Heart left ventricle (tissue), 16 donors: ENCODE measurements around the gene OR2B2. TPM values are rescaled to one million over a fixed set of nuclear protein-coding genes. Genes with fewer than 3 reads are reported as not detected.

Experiments used
- ATAC-seq, 4 donors: fragments of 200-7000 bp; cut with Tn5 transposase; one replicate each; pipeline ENCODE4 v1.9.1; 2020 to 2022; ENCODE audit warnings: moderate library complexity in 4 of 4, mild to moderate bottlenecking in 3 of 4, moderate number of reproducible peaks in 1 of 4
- DNase-seq, 5 donors: peaks; one replicate each; pipeline ENCODE4 v3.0.0-alpha.2; 2020
- H3K27ac ChIP-seq, 12 donors: fragments of 200-600 bp; sonication (generic) in 4 of 12; one replicate each; pipeline versions ENCODE4 v1.5.0 to v1.8.0; 2016 to 2022; ENCODE audit warnings: mild to moderate bottlenecking in 2 of 12
- H3K27me3 ChIP-seq, 9 donors: fragments of 200-600 bp; sonication (generic) in 2 of 9; one replicate each; pipeline versions ENCODE4 v1.5.1 to v1.8.0; 2016 to 2022; ENCODE audit warnings: mild to moderate bottlenecking in 3 of 9
- H3K36me3 ChIP-seq, 9 donors: fragments of 200-600 bp; sonication (generic) in 2 of 9; one replicate each; pipeline versions ENCODE4 v1.5.0 to v1.8.0; 2018 to 2022; ENCODE audit warnings: mild to moderate bottlenecking in 2 of 9
- H3K4me1 ChIP-seq, 12 donors: fragments of 200-600 bp; sonication (generic) in 4 of 12; one replicate each; pipeline versions ENCODE4 v1.5.0 to v1.8.0; 2016 to 2022; ENCODE audit warnings: mild to moderate bottlenecking in 3 of 12
- H3K4me3 ChIP-seq, 12 donors: fragments of 200-600 bp; sonication (generic) in 4 of 12; one replicate each; pipeline versions ENCODE4 v1.5.0 to v1.8.0; 2017 to 2022; ENCODE audit warnings: mild to moderate bottlenecking in 9 of 12, moderate library complexity in 4 of 12
- H3K9me3 ChIP-seq, 12 donors: fragments of 200-600 bp; sonication (generic) in 4 of 12; one replicate each; pipeline versions ENCODE4 v1.5.0 to v1.8.0; 2016 to 2022; ENCODE audit warnings: mild to moderate bottlenecking in 1 of 12
- CTCF ChIP-seq, 12 donors: fragments of 200-600 bp; sonication (generic) in 4 of 12; IDR thresholded peaks; one replicate each; pipeline versions ENCODE4 v1.5.0 to v1.8.0; 2018 to 2022; ENCODE audit warnings: antibody characterized with exemption in 12 of 12, mild to moderate bottlenecking in 5 of 12
- POLR2A ChIP-seq, 2 donors: fragments of 450-650 bp; IDR thresholded peaks; one replicate each; pipeline ENCODE4 v1.6.1; 2017; ENCODE audit warnings: antibody characterized with exemption in 2 of 2, mild to moderate bottlenecking in 2 of 2, moderate library complexity in 2 of 2
- WGBS, 4 donors: extraction: QIAGEN DNeasy Blood & Tissue Kit in 2 of 4; methylation state at CpG; one replicate each; pipeline versions ENCODE4 v1.1.5 to v1.1.7; 2013 to 2018; 5-methylcytosine and 5-hydroxymethylcytosine counted together
- intact Hi-C, 10 donors: fragments of 100-400 bp; cut with DNase I; formaldehyde crosslinking; loops; one replicate each; pipeline versions ENCODE4 v1.11.1 to v1.14.2; 2022
- polyA plus RNA-seq, 2 donors: library from polyadenylated mRNA; stranded (reverse); fragments of 200-250 nt; gene quantifications; one replicate each; pipeline ENCODE4 v1.2.3, GENCODE V29; 2013
- total RNA-seq, 9 donors: library from RNA; depleted of rRNA in 2 of 9; stranded (reverse); fragments of >200 nt in 2 of 9; fragmentation: NEBNext Ultra II Directional in 3 of 9; extraction: Animal tissue kit (Norgen Biotek cat#: 25700) in 3 of 9; gene quantifications; one replicate each; pipeline versions ENCODE4 v1.1.0 to v1.2.4, GENCODE V29; 2016 to 2023
- donor health status: ischemic (EF 13 %, LVEDD 7.1; RV severe dilation, severe dysfunction).
- donor health status: healthy with polysubstance abuse.
- donor health status: DM: no; HTN: yes; CAD: no.
- donor health status: DM: no; HTN: no; CAD: no.
- donor health status: ischemic (EF 25% LVEDD 6.9; RV normal size, moderate dysfunction).
- donor health status: ischemic (EF 25% LVEDD 5.7; RV mildly dilated, moderate dysfunction).
- donor health status: healthy.
- donor health status: DM: yes; HTN: yes; CAD: no.
- donor health status: ischemic (EF 35%, LVEDD 5.7; RV mildly dilated, moderate dysfunction).
- donor health status: nonischemic (EF 11% LVEDD 7.7; RV severe dilation, severe dysfunction).
- donor health status: DM: yes; HTN: yes; CAD: no.
- donor health status: PGD.
- donor health status: ischemic (EF 29% LVEDD 5.4; RV normal size, mild dysfunction).
- donor health status: nonischemic (EF 23%, LVEDD 6.1; RV moderate dilation, normal function).

Gene OR2B2
- total and polyA plus RNA-seq, 11 donors, result not detected

DNA sequence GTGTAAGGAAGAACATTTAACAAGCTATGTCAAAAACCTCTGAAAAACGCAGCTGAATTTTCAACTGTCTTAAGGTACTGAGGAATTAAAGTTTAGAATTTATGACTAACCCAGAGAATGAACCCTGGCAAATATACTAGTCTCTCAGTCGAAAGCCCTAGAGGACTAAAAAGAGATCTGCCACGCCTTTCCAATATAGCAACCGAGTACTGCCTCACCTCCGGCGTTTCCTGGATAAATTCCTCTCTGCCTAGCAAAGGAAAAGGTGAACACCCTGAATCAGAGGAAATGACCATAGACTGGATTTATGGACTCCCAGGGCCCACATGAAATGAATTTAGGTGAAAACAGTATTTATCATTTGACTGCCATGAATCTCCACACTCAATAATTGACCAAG is 12.0 kb upstream of the OR2B2 start:
- Histone ChIP-seq H3K36me3 (no peaks in the 10 kb centered on the region), H3K4me3 (no peak overlapping the region), H3K27me3 (peaks cover 0 to 13% (median 0%) of the 10 kb centered on the region in 9 donors), H3K27ac (no peak overlapping the region), H3K4me1 (no peaks in the 10 kb centered on the region), H3K9me3 (peaks cover 0 to 4% (median 0%) of the 10 kb centered on the region in 12 donors)
- TF ChIP-seq POLR2A (IDR thresholded peaks at IDR 0.05) (no peak), CTCF (IDR thresholded peaks at IDR 0.05) (no peak)
- DNase-seq (no peak), ATAC-seq (no peak)
- WGBS, 4 donors, result 72 to 82% (median 79%) methylated on average over 6 of the region's 6 CpGs
- intact Hi-C loops, result no loop called here

DNA sequence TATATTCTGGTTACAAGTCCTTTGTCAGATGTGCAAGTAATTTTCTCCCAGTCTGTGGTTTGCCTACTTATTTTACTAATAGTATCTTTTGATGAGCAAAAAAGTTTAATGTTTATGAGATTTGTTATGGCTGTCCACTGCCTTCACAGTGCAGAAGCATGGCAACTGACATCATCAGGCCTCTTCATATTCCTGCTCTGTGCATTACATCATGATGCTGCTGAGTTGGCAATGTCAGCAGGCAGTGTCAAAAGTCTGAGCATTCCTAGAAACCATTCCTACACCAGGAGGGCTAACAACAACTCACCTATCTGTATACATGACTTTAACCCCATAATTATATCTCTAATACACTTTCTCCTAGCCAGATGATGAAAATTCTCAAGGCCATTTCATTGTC is 10.8 kb upstream of the OR2B2 start:
- no peak for DNase-seq
- Histone ChIP-seq H3K27me3 (peaks cover 0 to 22% (median 4%) of the 10 kb centered on the region in 9 donors), H3K27ac (no peak overlapping the region), H3K9me3 (no peaks in the 10 kb centered on the region), H3K4me1 (no peaks in the 10 kb centered on the region), H3K36me3 (no peaks in the 10 kb centered on the region), H3K4me3 (no peak overlapping the region)
- TF ChIP-seq CTCF (IDR thresholded peaks at IDR 0.05) (no peak), POLR2A (IDR thresholded peaks at IDR 0.05) (no peak)
- no peak for ATAC-seq
- intact Hi-C loops, result no loop called here

DNA sequence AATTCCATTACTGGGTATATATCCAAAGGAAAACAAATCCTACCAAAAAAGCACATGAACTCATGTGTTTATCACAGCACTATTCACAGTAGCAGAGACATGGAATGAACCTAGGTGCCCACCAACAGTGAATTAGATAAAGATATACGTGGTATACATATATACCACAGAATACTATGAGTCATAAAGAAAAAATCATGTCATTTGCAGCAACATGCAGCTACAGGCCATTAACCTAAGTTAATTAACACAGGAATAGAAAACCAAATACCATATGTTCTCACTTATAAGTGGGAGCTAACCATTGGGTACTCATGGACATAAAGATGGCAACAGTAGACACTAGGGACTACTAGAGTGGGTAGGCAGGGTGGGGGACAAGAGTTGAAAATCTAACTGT is 4.2 kb downstream of the OR2B2 start:
- Histone ChIP-seq H3K27me3 (no peaks in the 10 kb centered on the region), H3K4me1 (peaks cover 0 to 6% (median 2%) of the 10 kb centered on the region in 12 donors), H3K9me3 (no peaks in the 10 kb centered on the region), H3K27ac (no peak overlapping the region), H3K4me3 (no peak overlapping the region), H3K36me3 (no peaks in the 10 kb centered on the region)
- TF ChIP-seq POLR2A (IDR thresholded peaks at IDR 0.05), result no peak
- no peak for TF ChIP-seq CTCF (IDR thresholded peaks at IDR 0.05)
- WGBS, 4 donors, result 60 to 85% (median 66%) methylated on average over 1 of the region's 1 CpG
- DNase-seq (no peak), ATAC-seq (no peak)
- intact Hi-C loops, result no loop called here

GRCh38 chr6:27902335-27903314 is 9.6 kb downstream of the OR2B2 start:
- Histone ChIP-seq H3K27ac (peak overlapping the region in 11 of 12 donors; percentile 36 to 90 (median 76)), H3K9me3 (no peaks in the 10 kb centered on the region), H3K27me3 (no peaks in the 10 kb centered on the region), H3K4me1 (peaks cover 0 to 14% (median 2%) of the 10 kb centered on the region in 12 donors), H3K36me3 (no peaks in the 10 kb centered on the region), H3K4me3 (peak overlapping the region; percentile 30 to 71 (median 60))
- 2 to 4% (median 2%) methylated on average over 38 of the region's 38 CpGs for WGBS, 4 donors
- no peak for TF ChIP-seq POLR2A (IDR thresholded peaks at IDR 0.05)
- TF ChIP-seq CTCF (IDR thresholded peaks at IDR 0.05), result no peak
- intact Hi-C loops, result loop anchor here in 3 of 10 donors (5.0 kb wide), 4 partner anchors 385 to 770 kb away; a partner anchor contains a TSS
- ATAC-seq, result peak; percentile 90 to 96 (median 96)
- peak; percentile 73 to 86 (median 83) for DNase-seq
